HL-60 (cell line): ENCODE data around the gene NOXO1.

Experiments used
- DNase-seq, 2 experiments: peaks; one replicate each; pipeline ENCODE4 v3.0.0-alpha.2; 2010 to 2020; ENCODE audit warnings: low read depth in 1 of 2, low spot score in 1 of 2
- H3K27ac ChIP-seq: fragments of 250-450 bp; sonication (Bioruptor Pico); replicated peaks from 2 replicates; pipeline ENCODE4 v1.5.1; 2020; ENCODE audit warnings: mild to moderate bottlenecking, moderate library complexity
- H3K27me3 ChIP-seq: fragments of 250-450 bp; sonication (Bioruptor Pico); 2 replicates; pipeline ENCODE4 v1.5.1; 2021; ENCODE audit warnings: mild to moderate bottlenecking, moderate library complexity; ENCODE audit not compliant: insufficient read depth, poor library complexity, severe bottlenecking
- H3K4me3 ChIP-seq: replicated peaks from 2 replicates; pipeline ENCODE4 v1.5.1; 2011; ENCODE audit warnings: mild to moderate bottlenecking, control low read depth, low read length; ENCODE audit not compliant: insufficient read depth
- CTCF ChIP-seq: IDR thresholded peaks from one replicate; pipeline ENCODE4 v1.5.1; 2011; ENCODE audit warnings: low read length, control low read depth, inconsistent platforms; ENCODE audit not compliant: insufficient read depth
- GABPA ChIP-seq: IDR thresholded peaks from 2 replicates; pipeline ENCODE4 v1.6.1; 2012; ENCODE audit warnings: low read depth
- POLR2AphosphoS5 ChIP-seq: IDR thresholded peaks from 2 replicates; pipeline ENCODE4 v1.6.1; 2012; ENCODE audit warnings: low read depth
- SPI1 ChIP-seq: IDR thresholded peaks from 2 replicates; pipeline ENCODE4 v1.6.1; 2012; ENCODE audit warnings: low read depth, mild to moderate bottlenecking, borderline replicate concordance
- TF ChIP-seq, protein P1 (sequence below): IDR thresholded peaks from 2 replicates; pipeline ENCODE4 v1.6.1; 2012; ENCODE audit warnings: low read depth; ENCODE audit not compliant: insufficient replicate concordance

Gene NOXO1

GRCh38 chr16:1993731-1994131 lies 12.5 kb upstream of the NOXO1 start:
- TF ChIP-seq POLR2AphosphoS5 (no peak), SPI1 (no peak), GABPA (no peak), CTCF (no peak)
- TF ChIP-seq, protein P1, sequence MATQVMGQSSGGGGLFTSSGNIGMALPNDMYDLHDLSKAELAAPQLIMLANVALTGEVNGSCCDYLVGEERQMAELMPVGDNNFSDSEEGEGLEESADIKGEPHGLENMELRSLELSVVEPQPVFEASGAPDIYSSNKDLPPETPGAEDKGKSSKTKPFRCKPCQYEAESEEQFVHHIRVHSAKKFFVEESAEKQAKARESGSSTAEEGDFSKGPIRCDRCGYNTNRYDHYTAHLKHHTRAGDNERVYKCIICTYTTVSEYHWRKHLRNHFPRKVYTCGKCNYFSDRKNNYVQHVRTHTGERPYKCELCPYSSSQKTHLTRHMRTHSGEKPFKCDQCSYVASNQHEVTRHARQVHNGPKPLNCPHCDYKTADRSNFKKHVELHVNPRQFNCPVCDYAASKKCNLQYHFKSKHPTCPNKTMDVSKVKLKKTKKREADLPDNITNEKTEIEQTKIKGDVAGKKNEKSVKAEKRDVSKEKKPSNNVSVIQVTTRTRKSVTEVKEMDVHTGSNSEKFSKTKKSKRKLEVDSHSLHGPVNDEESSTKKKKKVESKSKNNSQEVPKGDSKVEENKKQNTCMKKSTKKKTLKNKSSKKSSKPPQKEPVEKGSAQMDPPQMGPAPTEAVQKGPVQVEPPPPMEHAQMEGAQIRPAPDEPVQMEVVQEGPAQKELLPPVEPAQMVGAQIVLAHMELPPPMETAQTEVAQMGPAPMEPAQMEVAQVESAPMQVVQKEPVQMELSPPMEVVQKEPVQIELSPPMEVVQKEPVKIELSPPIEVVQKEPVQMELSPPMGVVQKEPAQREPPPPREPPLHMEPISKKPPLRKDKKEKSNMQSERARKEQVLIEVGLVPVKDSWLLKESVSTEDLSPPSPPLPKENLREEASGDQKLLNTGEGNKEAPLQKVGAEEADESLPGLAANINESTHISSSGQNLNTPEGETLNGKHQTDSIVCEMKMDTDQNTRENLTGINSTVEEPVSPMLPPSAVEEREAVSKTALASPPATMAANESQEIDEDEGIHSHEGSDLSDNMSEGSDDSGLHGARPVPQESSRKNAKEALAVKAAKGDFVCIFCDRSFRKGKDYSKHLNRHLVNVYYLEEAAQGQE, result no peak
- H3K27ac ChIP-seq, result no peak overlapping the region
- H3K4me3 ChIP-seq, result no peak overlapping the region
- H3K27me3 ChIP-seq, result peaks cover 25% of the 10 kb centered on the region
- peak in 1 of 2 experiments; percentile 33 for DNase-seq

- no peak overlapping the region for H3K27ac ChIP-seq
- H3K4me3 ChIP-seq, result no peak overlapping the region
- TF ChIP-seq CTCF, result no peak
- TF ChIP-seq, protein P1, result no peak
- TF ChIP-seq SPI1, result no peak
- no peak for TF ChIP-seq GABPA
- no peak for TF ChIP-seq POLR2AphosphoS5
- peaks cover 26% of the 10 kb centered on the region for H3K27me3 ChIP-seq
- no peak for DNase-seq
Measured at GRCh38 chr16:1992704-1993317, 11.5 kb upstream of the NOXO1 start.

DNA sequence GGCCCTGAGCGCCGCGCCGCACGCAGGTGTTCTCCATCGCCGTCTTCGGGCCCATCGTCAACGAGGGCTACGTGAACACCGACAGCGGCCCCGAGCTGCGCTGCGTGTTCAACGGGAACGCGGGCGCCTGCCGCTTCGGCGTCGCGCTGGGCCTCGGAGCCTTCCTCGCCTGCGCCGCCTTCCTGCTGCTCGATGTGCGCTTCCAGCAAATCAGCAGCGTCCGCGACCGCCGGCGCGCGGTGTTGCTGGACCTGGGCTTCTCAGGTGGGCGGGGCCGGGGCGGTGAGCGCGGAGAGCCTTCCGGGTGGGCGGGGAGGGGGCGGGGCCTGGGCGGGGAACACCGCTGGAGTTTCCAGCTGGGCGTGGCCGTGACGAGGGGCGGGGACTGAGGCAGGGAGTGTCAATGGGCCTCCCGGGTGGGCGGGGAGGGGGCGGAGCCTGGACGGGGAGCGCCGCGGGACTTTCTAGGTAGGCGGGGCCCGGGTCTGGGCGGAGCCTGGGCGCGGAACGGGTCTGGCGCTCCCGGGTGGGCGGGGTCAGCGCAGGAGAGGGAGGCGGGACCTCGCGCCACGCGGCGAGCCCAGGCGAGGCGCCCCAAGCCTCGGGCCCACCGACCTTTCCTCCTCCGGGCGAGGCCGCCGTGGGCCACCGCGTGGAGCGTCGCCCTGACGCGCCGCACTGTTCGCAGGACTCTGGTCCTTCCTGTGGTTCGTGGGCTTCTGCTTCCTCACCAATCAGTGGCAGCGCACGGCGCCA lies 10.9 kb upstream of the NOXO1 start:
- TF ChIP-seq, protein P1, result no peak
- no peak for TF ChIP-seq SPI1
- no peak for TF ChIP-seq POLR2AphosphoS5
- no peak for TF ChIP-seq CTCF
- TF ChIP-seq GABPA, result no peak
- no peak overlapping the region for H3K27ac ChIP-seq
- H3K4me3 ChIP-seq, result peak overlapping the region; percentile 29
- peaks cover 26% of the 10 kb centered on the region for H3K27me3 ChIP-seq
- DNase-seq, result peak; percentile 78 to 93
